PC-9 (cell line): ENCODE data around the gene OR5H2.

Experiments used
- CTCF ChIP-seq: fragments of 200-600 bp; sonication (generic); conservative IDR thresholded peaks from 2 replicates; pipeline ENCODE4 v1.6.1; 2017; ENCODE audit warnings: mixed run types, antibody characterized with exemption, mild to moderate bottlenecking, moderate library complexity
- EZH2 ChIP-seq: fragments of 200-600 bp; sonication (generic); IDR thresholded peaks from 2 replicates; pipeline ENCODE4 v1.8.0; 2017; ENCODE audit warnings: antibody characterized with exemption, low read depth

- TF ChIP-seq CTCF (no peak), EZH2 (no peak)
Measured at GRCh38 chr3:98272126-98272525, 10.2 kb upstream of the OR5H2 start.
